ENCODE results near the gene CAVIN1. TPM values are rescaled to one million over a fixed set of nuclear protein-coding genes. Genes with fewer than 3 reads are reported as not detected.

Gene CAVIN1
- polyA plus RNA-seq, 3 donors: 0.01 TPM; not detected in 2

- Mint-ChIP-seq H3K9me3 (no peaks in the 10 kb centered on the region), H3K27me3 (ENCODE audit: low read depth in 3 of 3) (peaks cover 0 to 2% (median under 1%) of the 10 kb centered on the region in 3 donors), H3K4me1 (peaks cover 47% of the 10 kb centered on the region), H3K27ac (peak overlapping the region; percentile 98 to 100 (median 100)), H3K36me3 (peaks cover 2 to 7% of the 10 kb centered on the region in 2 donors), H3K4me3 (peak overlapping the region; percentile 97 to 98)
- H4K20me1 ChIP-seq (ENCODE audit: insufficient read depth, low read length): peaks cover 58% of the 10 kb centered on the region
- intact Hi-C loops (cut with micrococcal nuclease): loop anchor here in 1 of 2 donors (5.0 kb wide), 2 partner anchors 50 to 70 kb away; partner anchors contain the start of gene ATP6V0A1
- peak overlapping the region; percentile 98 to 100 for H3K27ac ChIP-seq (ENCODE audit: low read depth in 1 of 2, low read length in 2 of 2)
- no peaks in the 10 kb centered on the region for H3K36me3 ChIP-seq (replicated peaks in 1 of 2; ENCODE audit: control insufficient read depth in 1 of 2, insufficient read depth in 2 of 2, low read length in 2 of 2)
- H3K27me3 ChIP-seq (ENCODE audit: control insufficient read depth in 2 of 2, insufficient read depth in 2 of 2, low read length in 2 of 2): no peaks in the 10 kb centered on the region
- peak in 2 of 3 donors; percentile 19 to 57 for DNase-seq
- H3K4me2 ChIP-seq (replicated peaks; ENCODE audit: extremely low read depth, low read length, poor library complexity, severe bottlenecking): peak overlapping the region; percentile 89
- H3K4me1 ChIP-seq (ENCODE audit: control insufficient read depth in 1 of 2, insufficient read depth in 2 of 2, low read length in 2 of 2): peaks cover 14 to 26% of the 10 kb centered on the region in 2 donors
- H3K9ac ChIP-seq (ENCODE audit: insufficient read depth, low read length, poor library complexity, severe bottlenecking): peak overlapping the region; percentile 98
- peaks cover 63% of the 10 kb centered on the region for H3K79me2 ChIP-seq (ENCODE audit: insufficient read depth, low read length)
- H2AFZ ChIP-seq (ENCODE audit: insufficient read depth, low read depth, low read length, poor library complexity, severe bottlenecking): peak overlapping the region; percentile 71
- peak overlapping the region; percentile 88 to 97 (median 93) for H3K4me3 ChIP-seq (replicated peaks in 1 of 3; ENCODE audit: low read depth in 2 of 3, low read length in 3 of 3)
- H3K9me3 ChIP-seq (replicated peaks in 1 of 2; ENCODE audit: control insufficient read depth in 1 of 2, insufficient read depth in 1 of 2, low read length in 2 of 2): no peaks in the 10 kb centered on the region
- TF ChIP-seq CTCF (IDR thresholded peaks at IDR 0.05): no peak
- 0% methylated on average over 3 of the region's 8 CpGs for WGBS (ENCODE audit: insufficient coverage)
Observed at GRCh38 chr17:42386777-42387657, 36.0 kb downstream of the CAVIN1 start.

GRCh38 chr17:42381898-42382297 is 41.2 kb downstream of the CAVIN1 start:
- intact Hi-C loops (cut with micrococcal nuclease): no loop called here
- no peak for DNase-seq
- Mint-ChIP-seq H3K4me1 (peaks cover 55% of the 10 kb centered on the region), H3K27me3 (ENCODE audit: low read depth in 3 of 3) (no peaks in the 10 kb centered on the region), H3K27ac (peak overlapping the region in 2 of 7 donors; percentile 44 to 59), H3K4me3 (no peak overlapping the region), H3K36me3 (peaks cover 10 to 29% of the 10 kb centered on the region in 2 donors), H3K9me3 (no peaks in the 10 kb centered on the region)
- peaks cover 0 to 9% of the 10 kb centered on the region in 2 donors for H3K36me3 ChIP-seq (replicated peaks in 1 of 2; ENCODE audit: control insufficient read depth in 1 of 2, insufficient read depth in 2 of 2, low read length in 2 of 2)
- peaks cover 99% of the 10 kb centered on the region for H4K20me1 ChIP-seq (ENCODE audit: insufficient read depth, low read length)
- H3K79me2 ChIP-seq (ENCODE audit: insufficient read depth, low read length): peaks cover 100% of the 10 kb centered on the region
- whole genome bisulfite sequencing (ENCODE audit: insufficient coverage): no CpG with 5 or more reads among the region's 3 CpGs
- H3K4me3 ChIP-seq (replicated peaks in 1 of 3; ENCODE audit: low read depth in 2 of 3, low read length in 3 of 3): no peak overlapping the region
- no peak overlapping the region for H3K4me2 ChIP-seq (replicated peaks; ENCODE audit: extremely low read depth, low read length, poor library complexity, severe bottlenecking)
- peak overlapping the region in 1 of 2 donors; percentile 46 for H3K27ac ChIP-seq (ENCODE audit: low read depth in 1 of 2, low read length in 2 of 2)
- no peak overlapping the region for H2AFZ ChIP-seq (ENCODE audit: insufficient read depth, low read depth, low read length, poor library complexity, severe bottlenecking)
- no peaks in the 10 kb centered on the region for H3K9me3 ChIP-seq (replicated peaks in 1 of 2; ENCODE audit: control insufficient read depth in 1 of 2, insufficient read depth in 1 of 2, low read length in 2 of 2)
- H3K9ac ChIP-seq (ENCODE audit: insufficient read depth, low read length, poor library complexity, severe bottlenecking): no peak overlapping the region
- no peak for TF ChIP-seq CTCF (IDR thresholded peaks at IDR 0.05)
- peaks cover 21 to 30% of the 10 kb centered on the region in 2 donors for H3K4me1 ChIP-seq (ENCODE audit: control insufficient read depth in 1 of 2, insufficient read depth in 2 of 2, low read length in 2 of 2)
- H3K27me3 ChIP-seq (ENCODE audit: control insufficient read depth in 2 of 2, insufficient read depth in 2 of 2, low read length in 2 of 2): no peaks in the 10 kb centered on the region
